ENCODE results near the gene MYO16. TPM values are rescaled to one million over a fixed set of nuclear protein-coding genes. Genes with fewer than 3 reads are reported as not detected.

MYO16 gene
- total RNA-seq, 1 experiment from 2014 or later, result 0.36 TPM

DNA sequence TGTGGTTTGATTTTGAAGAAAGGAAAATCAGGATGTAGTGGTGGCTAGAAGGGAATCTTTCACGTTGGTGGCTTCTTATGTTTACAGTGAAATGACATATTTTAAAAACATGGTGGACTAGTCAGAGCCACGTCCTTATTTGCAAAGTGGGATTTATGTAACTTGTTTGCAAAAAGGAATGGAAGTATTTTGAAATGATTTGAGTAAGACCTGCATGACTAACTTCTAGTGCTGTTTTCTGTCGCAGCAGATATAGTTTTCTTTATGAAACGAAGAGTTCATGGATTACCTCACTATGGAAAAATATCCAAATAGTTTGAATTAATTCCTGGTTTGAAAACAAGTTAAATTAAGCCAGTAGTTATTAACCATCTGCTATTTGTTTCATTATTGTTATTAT, 476.5 kb downstream of the MYO16 start:
- Histone ChIP-seq H3K9me3 (no peaks in the 10 kb centered on the region), H3K27me3 (no peaks in the 10 kb centered on the region; the same call in 1 of the 2 replicates), H3K36me3 (no peaks in the 10 kb centered on the region), H3K4me3 (no peak overlapping the region)
- DNase-seq, result no peak

DNA sequence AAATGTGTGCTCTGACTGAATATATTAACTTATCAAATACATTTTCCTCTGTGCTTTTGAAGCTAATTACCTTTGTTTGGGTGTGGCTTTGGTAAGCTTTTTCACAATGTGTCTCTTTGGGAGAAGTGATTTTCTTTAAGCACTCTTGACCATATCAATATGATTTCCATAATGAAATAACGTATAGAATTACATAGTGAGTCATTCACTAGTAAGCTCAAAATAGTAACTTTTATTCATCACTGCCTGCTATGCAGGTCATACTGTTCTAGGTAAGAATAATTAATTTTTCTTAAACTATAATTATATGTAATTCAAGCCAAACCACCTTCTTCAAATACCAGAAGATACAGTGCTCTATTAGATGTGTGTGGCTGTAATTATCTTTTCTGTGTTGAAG, 480.7 kb downstream of the MYO16 start:
- H3K4me3 ChIP-seq, result no peak overlapping the region
- no peaks in the 10 kb centered on the region for H3K9me3 ChIP-seq
- no peak for DNase-seq
- H3K36me3 ChIP-seq, result no peaks in the 10 kb centered on the region
- no peaks in the 10 kb centered on the region for H3K27me3 ChIP-seq

DNA sequence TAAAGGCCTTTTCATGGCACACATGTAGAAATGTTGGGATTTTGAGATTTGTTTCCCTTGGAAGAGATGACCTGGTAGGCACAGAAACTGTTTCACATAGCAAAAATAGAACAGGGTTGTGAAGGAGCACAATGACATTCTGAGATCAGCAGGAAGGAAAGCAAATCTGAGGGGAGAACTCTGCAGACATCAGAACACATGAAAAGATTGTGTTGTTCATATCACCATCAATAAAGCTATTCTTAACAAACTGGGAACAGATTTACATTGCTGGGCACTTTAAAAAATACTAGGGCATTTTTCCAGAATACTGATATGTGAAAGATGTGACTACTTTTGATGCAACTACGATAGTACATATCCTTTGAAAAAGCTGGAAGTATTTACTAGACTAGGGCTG, 481.7 kb downstream of the MYO16 start:
- Histone ChIP-seq H3K4me3 (no peak overlapping the region), H3K27me3 (no peaks in the 10 kb centered on the region), H3K36me3 (no peaks in the 10 kb centered on the region), H3K9me3 (no peaks in the 10 kb centered on the region)
- DNase-seq, result no peak

DNA sequence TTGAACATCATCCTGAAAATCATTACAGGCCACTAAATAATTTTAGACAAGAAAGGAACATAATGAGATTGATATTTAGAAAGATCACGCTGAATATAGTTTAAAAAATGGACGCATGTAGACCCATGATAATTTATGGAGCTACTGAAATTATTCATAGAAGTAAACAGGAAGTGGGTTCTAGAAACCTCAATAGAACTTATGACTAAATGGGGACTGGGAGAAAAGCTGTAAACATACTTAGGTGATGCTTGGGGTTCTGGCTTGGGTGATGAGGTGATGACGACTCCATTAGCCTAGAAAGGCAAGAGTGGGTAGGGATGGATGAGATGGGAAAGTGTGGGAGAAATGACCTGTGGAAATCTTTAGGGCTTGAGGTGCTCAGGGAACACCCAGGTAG, 484.0 kb downstream of the MYO16 start:
- DNase-seq, result no peak
- Histone ChIP-seq H3K4me3 (no peak overlapping the region), H3K9me3 (no peaks in the 10 kb centered on the region), H3K27me3 (no peaks in the 10 kb centered on the region), H3K36me3 (no peaks in the 10 kb centered on the region)

DNA sequence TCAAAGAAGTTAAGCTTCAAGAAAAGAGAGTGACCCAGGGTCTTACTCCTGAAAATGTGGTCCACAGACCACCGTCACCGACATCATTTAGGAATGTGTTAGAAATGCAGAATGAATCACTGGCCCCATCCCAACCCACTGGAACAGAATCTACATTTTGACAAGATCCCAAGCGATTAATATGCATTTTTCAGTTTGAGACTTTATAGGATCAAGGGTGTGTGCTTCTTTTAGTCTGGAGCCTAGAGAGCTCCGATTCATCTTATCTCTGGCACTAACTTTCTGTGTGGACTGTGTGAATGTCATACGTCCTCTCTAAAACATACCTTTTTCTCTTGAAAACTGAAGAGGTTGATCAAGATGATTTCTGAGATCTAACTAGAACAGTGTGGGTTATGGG, 484.8 kb downstream of the MYO16 start:
- Histone ChIP-seq H3K27me3 (no peaks in the 10 kb centered on the region), H3K9me3 (no peaks in the 10 kb centered on the region), H3K4me3 (no peak overlapping the region), H3K36me3 (no peaks in the 10 kb centered on the region)
- DNase-seq, result no peak

DNA sequence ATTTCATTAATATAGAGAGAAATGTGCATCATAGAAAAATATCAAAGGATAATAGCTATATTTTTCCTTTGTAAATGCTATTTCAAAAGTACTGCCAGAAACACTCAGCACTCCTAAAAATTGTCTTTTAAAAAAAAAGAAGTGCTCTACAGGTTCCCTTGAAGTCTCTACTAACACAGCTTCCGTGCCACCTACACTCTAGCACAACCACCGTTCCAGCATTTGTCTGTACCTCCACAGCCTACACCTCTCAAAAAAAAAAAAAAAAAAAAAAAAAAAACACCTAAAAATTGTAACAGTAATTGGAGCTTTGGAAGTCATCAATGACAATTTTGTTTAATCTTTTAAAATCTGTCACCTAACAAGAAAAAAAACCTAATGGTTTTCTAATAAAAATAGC, 485.6 kb downstream of the MYO16 start:
- DNase-seq, result no peak
- H3K36me3 ChIP-seq, result no peaks in the 10 kb centered on the region
- no peaks in the 10 kb centered on the region for H3K9me3 ChIP-seq
- H3K4me3 ChIP-seq, result no peak overlapping the region
- H3K27me3 ChIP-seq, result no peaks in the 10 kb centered on the region

DNA sequence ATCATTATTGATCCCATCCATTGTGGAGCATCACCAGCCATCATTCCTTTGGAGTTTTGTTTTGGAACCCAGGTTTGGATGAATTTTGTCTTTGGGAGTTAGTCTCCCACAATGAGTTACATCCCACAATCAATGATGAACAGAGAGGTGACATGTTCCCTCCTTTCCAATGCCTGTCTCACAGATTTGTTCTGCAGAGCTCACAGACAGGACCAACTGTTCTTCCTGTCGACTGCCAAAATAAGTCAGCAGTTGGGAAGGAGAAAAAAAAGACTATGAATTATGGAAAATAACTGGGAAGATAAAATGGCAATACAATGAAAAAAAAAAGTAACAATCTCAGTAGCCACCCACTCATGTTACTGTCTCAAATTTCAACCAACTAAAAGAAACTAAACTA, 489.1 kb downstream of the MYO16 start:
- H3K9me3 ChIP-seq, result no peaks in the 10 kb centered on the region
- no peaks in the 10 kb centered on the region for H3K27me3 ChIP-seq
- no peak for DNase-seq
- no peaks in the 10 kb centered on the region for H3K36me3 ChIP-seq
- no peak overlapping the region for H3K4me3 ChIP-seq

DNA sequence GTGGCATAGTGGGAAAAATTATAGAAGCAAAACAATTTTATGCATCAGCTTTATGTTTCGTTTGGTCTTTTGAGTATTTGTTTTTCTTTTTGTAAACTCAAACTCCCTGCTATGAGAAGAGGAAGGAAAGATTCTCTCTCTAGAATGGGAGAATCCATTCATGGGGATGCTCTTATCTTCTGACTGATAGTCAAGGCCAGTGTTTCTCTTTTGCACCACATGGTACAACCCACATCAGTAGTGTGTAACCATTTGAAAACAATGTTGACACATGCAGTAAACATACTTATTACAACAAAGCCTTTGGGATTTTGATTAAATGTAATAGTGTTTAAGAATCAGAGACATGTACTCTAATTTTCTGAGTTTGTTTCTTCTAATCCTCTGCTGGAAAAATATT, 490.5 kb downstream of the MYO16 start:
- Histone ChIP-seq H3K9me3 (no peaks in the 10 kb centered on the region), H3K27me3 (no peaks in the 10 kb centered on the region), H3K36me3 (no peaks in the 10 kb centered on the region), H3K4me3 (no peak overlapping the region)
- no peak for DNase-seq

DNA sequence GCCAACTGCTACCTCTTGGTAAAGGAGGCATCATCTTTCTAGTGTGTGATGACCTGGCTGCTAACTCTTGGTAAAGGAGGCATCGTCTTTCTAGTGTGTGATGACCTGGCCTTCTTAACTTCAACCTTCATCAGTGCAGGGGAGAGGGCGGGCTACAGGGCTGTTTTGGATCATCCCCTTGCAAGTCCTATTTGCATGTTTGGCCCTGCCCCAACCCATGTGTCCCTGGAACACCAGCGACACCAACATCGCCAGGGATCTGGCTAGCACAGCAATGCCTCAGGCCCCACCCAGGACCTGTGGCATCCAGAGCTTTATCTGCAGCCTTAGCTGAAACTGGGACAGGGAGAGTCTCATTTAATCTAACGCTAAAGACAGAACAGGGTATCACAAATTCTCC, 492.4 kb downstream of the MYO16 start:
- Histone ChIP-seq H3K36me3 (no peaks in the 10 kb centered on the region), H3K9me3 (no peaks in the 10 kb centered on the region), H3K4me3 (no peak overlapping the region), H3K27me3 (no peaks in the 10 kb centered on the region)
- DNase-seq, result no peak

DNA sequence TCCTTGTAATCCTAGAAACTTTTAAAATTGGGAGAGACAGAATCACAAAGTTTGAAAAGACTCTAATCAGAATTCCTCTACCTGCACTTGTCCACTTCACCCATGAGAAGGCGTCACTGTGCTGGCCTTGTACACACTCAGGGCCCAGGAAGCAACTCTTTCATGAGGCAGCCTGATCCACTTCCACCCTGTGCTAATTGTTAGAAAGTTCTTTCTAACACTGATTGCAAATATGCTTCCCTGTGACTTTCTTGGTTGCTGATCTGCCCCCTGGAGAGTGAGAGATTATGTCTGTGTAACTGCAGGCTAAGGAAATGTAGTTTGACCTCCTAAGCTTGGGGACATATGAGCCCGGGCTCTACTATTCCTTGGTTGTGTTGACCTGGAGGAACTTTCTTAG, 494.6 kb downstream of the MYO16 start:
- Histone ChIP-seq H3K4me3 (no peak overlapping the region), H3K9me3 (no peaks in the 10 kb centered on the region), H3K36me3 (no peaks in the 10 kb centered on the region), H3K27me3 (no peaks in the 10 kb centered on the region)
- no peak for DNase-seq

DNA sequence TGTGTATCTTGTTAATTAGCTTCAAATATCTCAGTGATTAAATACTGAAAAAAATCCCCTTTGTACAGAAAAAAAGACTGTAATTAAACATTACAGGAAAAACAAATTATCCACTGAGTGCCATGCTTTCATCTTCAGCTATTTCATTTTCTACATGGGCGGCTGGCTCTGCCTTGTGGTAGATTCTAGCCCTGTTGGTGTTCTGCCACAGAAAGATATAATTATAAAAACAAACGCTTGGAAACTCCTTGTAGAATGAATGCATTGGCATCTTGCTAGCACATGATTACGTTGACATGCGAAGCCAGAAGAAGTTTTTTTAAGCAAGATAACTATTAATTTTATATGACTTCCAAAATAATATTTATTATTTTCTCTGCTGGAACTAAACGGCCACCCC, 496.8 kb downstream of the MYO16 start:
- no peak overlapping the region for H3K4me3 ChIP-seq
- H3K9me3 ChIP-seq, result no peaks in the 10 kb centered on the region
- H3K27me3 ChIP-seq, result no peaks in the 10 kb centered on the region
- DNase-seq, result no peak
- H3K36me3 ChIP-seq, result no peaks in the 10 kb centered on the region

DNA sequence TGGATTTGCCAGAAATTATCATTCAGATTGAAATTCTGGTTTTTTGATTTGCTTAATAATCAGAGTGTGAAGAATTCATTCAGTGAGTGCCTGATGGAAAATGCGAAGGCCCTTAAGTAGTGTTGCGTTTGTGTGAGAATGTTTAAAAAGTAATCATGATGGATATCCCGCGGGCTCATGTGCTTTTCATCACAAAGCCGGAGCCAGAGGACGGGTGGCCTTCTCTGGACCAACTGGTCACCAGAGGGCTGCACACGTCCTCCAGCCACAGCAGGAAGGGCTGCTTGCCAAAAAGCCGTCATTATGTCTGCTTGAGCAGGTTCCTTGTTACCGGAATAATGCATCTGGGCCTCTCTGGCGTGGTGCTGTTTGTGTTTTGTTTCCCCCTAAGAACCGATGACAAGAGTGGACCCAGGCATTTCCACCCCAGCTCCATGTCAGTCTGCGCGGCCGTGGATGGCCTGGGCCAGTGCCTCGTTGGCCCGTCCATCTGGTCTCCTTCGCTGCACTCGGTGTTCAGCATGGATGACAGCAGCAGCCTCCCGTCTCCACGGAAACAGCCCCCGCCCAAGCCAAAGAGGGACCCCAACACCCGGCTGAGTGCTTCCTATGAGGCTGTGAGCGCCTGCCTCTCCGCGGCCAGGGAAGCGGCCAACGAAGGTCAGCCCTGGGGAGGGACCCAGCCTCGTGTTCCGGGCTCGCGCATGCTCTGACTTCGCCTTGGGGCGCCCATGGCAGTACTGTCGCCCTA, 497.7 kb downstream of the MYO16 start:
- no peak for DNase-seq

DNA sequence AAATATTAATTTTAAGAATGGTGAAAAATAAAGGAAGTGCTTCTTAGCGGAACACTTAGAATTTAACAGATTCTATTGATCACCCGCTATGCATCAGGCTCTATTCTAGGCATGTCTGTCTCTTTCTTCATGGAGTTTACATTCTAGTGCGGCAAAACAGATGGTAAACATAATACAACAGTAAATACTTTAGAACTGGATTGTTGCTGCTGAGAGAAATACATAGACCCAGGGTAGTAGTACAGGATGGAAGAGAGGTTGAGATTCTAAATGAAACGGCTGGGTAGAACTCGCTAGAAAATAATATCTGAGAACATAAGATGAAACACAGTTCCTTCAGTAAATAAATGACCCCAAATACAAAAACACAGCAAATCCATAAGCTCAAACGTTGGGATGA, 498.7 kb downstream of the MYO16 start:
- no peak overlapping the region for H3K4me3 ChIP-seq
- no peaks in the 10 kb centered on the region for H3K36me3 ChIP-seq
- no peaks in the 10 kb centered on the region for H3K27me3 ChIP-seq
- no peak for DNase-seq
- no peaks in the 10 kb centered on the region for H3K9me3 ChIP-seq

More for the DNA sequence above, 497.7 kb downstream of the MYO16 start:
- Histone ChIP-seq H3K9me3 (no peaks in the 10 kb centered on the region), H3K4me3 (no peak overlapping the region), H3K36me3 (no peaks in the 10 kb centered on the region), H3K27me3 (no peaks in the 10 kb centered on the region)

DNA sequence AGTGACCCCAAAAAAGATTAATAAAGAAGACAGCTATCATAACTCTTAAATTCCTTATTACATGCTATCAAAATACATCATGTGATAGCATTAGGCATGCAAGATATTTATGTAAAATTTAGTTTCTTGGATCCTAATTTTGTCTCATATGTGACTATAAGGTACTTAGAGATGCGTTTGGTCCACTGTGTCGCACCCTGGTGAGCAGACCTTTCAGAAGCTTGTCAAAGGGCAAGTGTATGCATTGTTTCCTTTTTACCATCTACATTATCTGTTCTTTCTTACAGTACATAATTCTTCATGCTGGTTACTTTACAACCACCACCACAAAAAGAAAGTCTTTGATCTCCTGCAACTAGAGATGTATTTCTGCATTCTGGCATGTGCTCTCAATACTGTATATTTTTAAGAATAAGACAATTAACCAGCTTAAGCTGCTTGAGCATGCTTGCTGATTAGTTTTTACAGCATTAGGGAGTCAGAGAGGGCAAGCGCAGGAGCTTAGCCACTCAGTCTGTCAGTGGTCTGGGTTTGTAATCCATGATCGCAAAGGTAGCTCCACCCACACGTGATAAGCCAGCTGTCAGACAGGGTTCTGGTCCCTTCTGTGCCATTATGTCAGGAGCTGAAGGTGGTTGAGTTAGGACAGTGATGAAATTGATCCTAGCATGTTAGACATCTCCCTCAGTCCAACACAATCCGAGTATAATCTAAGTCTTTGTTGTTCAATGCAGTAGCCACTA, 500.9 kb downstream of the MYO16 start:
- Histone ChIP-seq H3K9me3 (no peaks in the 10 kb centered on the region), H3K27me3 (no peaks in the 10 kb centered on the region), H3K36me3 (no peaks in the 10 kb centered on the region), H3K4me3 (no peak overlapping the region)
- DNase-seq, result no peak

DNA sequence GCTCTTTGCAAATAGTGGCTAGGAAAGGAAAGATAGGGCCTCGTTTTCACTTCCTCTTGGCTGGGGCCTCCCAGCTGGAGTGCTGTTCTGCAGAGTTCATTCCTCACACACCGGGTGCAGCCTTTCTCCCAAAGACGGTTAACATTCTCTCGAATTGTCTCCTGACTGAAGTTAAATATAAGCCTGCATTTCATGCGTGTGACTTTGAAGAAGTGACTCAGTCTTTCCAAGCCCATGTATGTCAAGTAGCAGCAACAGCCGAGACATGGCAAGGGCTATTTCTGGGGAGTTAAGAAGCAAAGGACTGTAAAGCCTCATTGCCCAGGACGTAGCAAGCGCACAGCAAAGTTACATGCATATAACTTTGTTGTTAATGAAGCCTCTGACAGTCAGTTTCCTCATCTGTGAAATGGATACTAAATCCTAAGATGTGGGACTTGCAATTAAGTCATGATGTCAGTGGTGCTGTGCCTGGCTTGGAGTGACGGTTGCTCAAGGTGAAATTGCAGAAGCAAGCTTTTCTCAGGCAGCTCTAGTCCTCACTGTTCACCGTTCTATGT, 502.4 kb downstream of the MYO16 start:
- no peaks in the 10 kb centered on the region for H3K27me3 ChIP-seq
- H3K9me3 ChIP-seq, result no peaks in the 10 kb centered on the region
- DNase-seq, result no peak
- H3K36me3 ChIP-seq, result no peaks in the 10 kb centered on the region
- no peak overlapping the region for H3K4me3 ChIP-seq

DNA sequence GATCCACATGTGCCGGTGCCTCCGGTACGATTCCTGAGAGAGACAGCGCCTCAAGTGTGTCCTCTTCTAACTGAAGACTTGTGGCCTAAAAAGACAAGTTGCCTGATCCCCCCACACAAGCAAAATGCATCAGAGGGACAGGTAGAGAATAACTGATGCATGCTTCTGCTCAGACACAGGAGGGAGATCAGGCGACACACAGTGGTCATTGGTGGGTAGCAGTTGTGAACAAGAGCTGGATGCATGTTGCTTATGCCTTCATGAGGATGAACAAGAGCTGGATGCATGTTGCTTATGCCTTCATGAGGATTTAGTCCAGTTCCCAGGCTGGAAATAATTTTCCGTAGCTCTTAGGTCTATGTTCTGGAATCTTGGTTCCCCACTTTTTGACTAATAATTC, 505.6 kb downstream of the MYO16 start:
- H3K27me3 ChIP-seq, result no peaks in the 10 kb centered on the region
- peaks cover 3% of the 10 kb centered on the region; the same call in 1 of the 2 replicates for H3K9me3 ChIP-seq
- no peak overlapping the region for H3K4me3 ChIP-seq
- DNase-seq, result no peak
- no peaks in the 10 kb centered on the region for H3K36me3 ChIP-seq

DNA sequence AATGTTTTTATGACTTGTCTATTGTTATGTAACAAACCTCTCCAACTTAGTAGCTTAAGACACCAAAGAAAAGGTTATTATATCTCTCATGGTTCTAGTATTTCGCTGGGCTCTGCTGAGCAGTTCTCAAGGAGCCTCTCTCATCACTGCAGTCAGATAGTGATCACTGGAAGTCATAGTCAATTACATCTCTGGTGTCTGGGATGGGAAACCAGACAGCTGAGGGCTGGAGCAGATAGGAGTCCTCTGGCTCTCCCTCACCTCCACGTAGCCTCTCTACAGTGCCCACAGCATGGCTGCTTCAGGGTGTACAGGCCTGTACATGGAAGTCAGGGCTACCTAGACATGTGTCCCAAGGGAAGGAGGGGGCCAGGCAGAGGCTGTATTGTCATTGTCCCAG, 507.5 kb downstream of the MYO16 start:
- no peak for DNase-seq
- Histone ChIP-seq H3K27me3 (no peaks in the 10 kb centered on the region), H3K4me3 (no peak overlapping the region), H3K36me3 (no peaks in the 10 kb centered on the region), H3K9me3 (peaks cover 3% of the 10 kb centered on the region; the same call in 1 of the 2 replicates)

DNA sequence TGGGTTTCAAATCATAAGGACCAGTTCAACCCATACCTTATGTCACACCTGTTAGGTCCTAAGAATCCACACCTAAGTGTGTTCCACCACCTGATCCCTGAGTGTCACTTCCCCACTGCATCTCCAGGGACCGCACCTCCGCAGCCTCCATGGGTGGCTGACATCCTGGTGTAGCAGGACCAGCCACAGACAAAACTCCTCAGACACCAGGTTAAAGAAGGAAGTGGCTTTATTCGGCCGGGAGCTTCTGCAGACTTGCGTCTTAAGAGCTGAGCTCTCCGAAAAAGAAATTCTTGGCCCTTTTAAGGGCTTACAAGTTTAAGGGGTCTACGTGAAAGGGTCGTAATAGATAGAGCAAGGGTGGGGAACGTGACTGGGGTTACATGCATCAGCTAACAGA, 509.9 kb downstream of the MYO16 start:
- no peak overlapping the region for H3K4me3 ChIP-seq
- H3K27me3 ChIP-seq, result no peaks in the 10 kb centered on the region
- peaks cover 3% of the 10 kb centered on the region; the same call in 1 of the 2 replicates for H3K9me3 ChIP-seq
- no peak for DNase-seq
- H3K36me3 ChIP-seq, result no peaks in the 10 kb centered on the region
